ENCODE results near the gene DNM3. TPM values are rescaled to one million over a fixed set of nuclear protein-coding genes. Genes with fewer than 3 reads are reported as not detected.

DNM3 gene
- total and polyA plus RNA-seq, 9 donors = 3.1 to 6.5 (median 4.4) TPM

GRCh38 chr1:172144445-172145061, 303.3 kb downstream of the DNM3 start:
- H3K27me3 ChIP-seq = no peaks in the 10 kb centered on the region
- 1 to 4% (median 3%) methylated on average over 13 of the region's 13 CpGs for WGBS, 3 donors
- intact Hi-C loops (cut with DNase I) = loop anchor here in 2 of 4 donors (5.0 to 10.0 kb wide), 3 partner anchors 38 to 253 kb away; no protein-coding TSS in a partner anchor

GRCh38 chr1:172145231-172145651, 303.9 kb downstream of the DNM3 start:
- H3K4me1 ChIP-seq (ENCODE audit: insufficient read depth) = no peaks in the 10 kb centered on the region
- DNase-seq = peak in 2 of 5 donors; percentile 32 to 35
- intact Hi-C loops (cut with DNase I) = loop anchor here in 2 of 4 donors (5.0 to 10.0 kb wide), 2 partner anchors 37 to 210 kb away; no protein-coding TSS in a partner anchor
- no peaks in the 10 kb centered on the region for H3K9me3 ChIP-seq
- no peaks in the 10 kb centered on the region for H3K36me3 ChIP-seq
- no peaks in the 10 kb centered on the region for H3K27me3 ChIP-seq
- WGBS, 3 donors = 1 to 6% (median 2%) methylated on average over 2 of the region's 2 CpGs
- peak overlapping the region; percentile 38 for H3K4me3 ChIP-seq
- TF ChIP-seq EP300 (IDR thresholded peaks at IDR 0.05) = no peak
- H3K27ac ChIP-seq = peak overlapping the region; percentile 54 to 89

More at GRCh38 chr1:172144445-172145061, 303.3 kb downstream of the DNM3 start:
- no peaks in the 10 kb centered on the region for H3K4me1 ChIP-seq (ENCODE audit: insufficient read depth)
- TF ChIP-seq POLR2A (IDR thresholded peaks at IDR 0.05) (peak; percentile 86), CTCF (IDR thresholded peaks at IDR 0.05) (no peak), EP300 (IDR thresholded peaks at IDR 0.05) (no peak)
- no peaks in the 10 kb centered on the region for H3K9me3 ChIP-seq
- H3K36me3 ChIP-seq = no peaks in the 10 kb centered on the region
- peak; percentile 82 to 91 (median 87) for DNase-seq
- H3K4me3 ChIP-seq = peak overlapping the region; percentile 38
- H3K27ac ChIP-seq = peak overlapping the region; percentile 54 to 89

GRCh38 chr1:172145656-172146055, 304.4 kb downstream of the DNM3 start:
- Histone ChIP-seq H3K4me1 (ENCODE audit: insufficient read depth) (peaks cover 3% of the 10 kb centered on the region), H3K27ac (peak overlapping the region; percentile 54 to 89), H3K27me3 (no peaks in the 10 kb centered on the region), H3K4me3 (peak overlapping the region; percentile 38), H3K9me3 (no peaks in the 10 kb centered on the region), H3K36me3 (no peaks in the 10 kb centered on the region)
- DNase-seq = no peak
- 13 to 16% (median 13%) methylated on average over 6 of the region's 6 CpGs for WGBS, 3 donors
- no peak for TF ChIP-seq EP300 (IDR thresholded peaks at IDR 0.05)
- TF ChIP-seq POLR2A (IDR thresholded peaks at IDR 0.05) = no peak
- no peak for TF ChIP-seq CTCF (IDR thresholded peaks at IDR 0.05)
- intact Hi-C loops (cut with DNase I) = loop anchor here in 2 of 4 donors (5.0 to 10.0 kb wide), 2 partner anchors 37 to 209 kb away; no protein-coding TSS in a partner anchor

- Histone ChIP-seq H3K27ac (peak overlapping the region in 1 of 2 donors; percentile 89), H3K27me3 (no peaks in the 10 kb centered on the region), H3K9me3 (no peaks in the 10 kb centered on the region), H3K4me1 (ENCODE audit: insufficient read depth) (peaks cover 3% of the 10 kb centered on the region), H3K36me3 (no peaks in the 10 kb centered on the region), H3K4me3 (no peak overlapping the region)
- WGBS, 3 donors = 95 to 96% (median 95%) methylated on average over 1 of the region's 1 CpG
- DNase-seq = no peak
- intact Hi-C loops (cut with DNase I) = loop anchor here in 2 of 4 donors (5.0 to 10.0 kb wide), 2 partner anchors 36 to 209 kb away; no protein-coding TSS in a partner anchor
- TF ChIP-seq POLR2A (IDR thresholded peaks at IDR 0.05) (no peak), EP300 (IDR thresholded peaks at IDR 0.05) (no peak), CTCF (IDR thresholded peaks at IDR 0.05) (no peak)
Measured at GRCh38 chr1:172146141-172146850, 305.0 kb downstream of the DNM3 start.
